ENCODE data around the gene ZNF682.
"Not testable (repeated sequence)": the region's sequence is repeated elsewhere in the genome, so short reads cannot be mapped to it uniquely, and the experiment has no call there.

GRCh38 chr19:19957766-19958165, 81.5 kb downstream of the ZNF682 start:
- TF ChIP-seq POLR2A (IDR thresholded peaks at IDR 0.05; ENCODE audit: extremely low read depth, insufficient read length); CTCF (IDR thresholded peaks at IDR 0.05; ENCODE audit: low read depth, low read length): not testable (repeated sequence)

Data from NB4 (cell line).